GM21825 (cell line): ENCODE results near the gene HSF4.

Experiments used
- ATAC-seq: cut with Tn5 transposase; IDR thresholded peaks from one replicate; pipeline ENCODE4 v1.9.1; 2021; ENCODE audit warnings: mild to moderate bottlenecking, moderate library complexity; ENCODE audit not compliant: unreplicated experiment

The HSF4 gene

DNA sequence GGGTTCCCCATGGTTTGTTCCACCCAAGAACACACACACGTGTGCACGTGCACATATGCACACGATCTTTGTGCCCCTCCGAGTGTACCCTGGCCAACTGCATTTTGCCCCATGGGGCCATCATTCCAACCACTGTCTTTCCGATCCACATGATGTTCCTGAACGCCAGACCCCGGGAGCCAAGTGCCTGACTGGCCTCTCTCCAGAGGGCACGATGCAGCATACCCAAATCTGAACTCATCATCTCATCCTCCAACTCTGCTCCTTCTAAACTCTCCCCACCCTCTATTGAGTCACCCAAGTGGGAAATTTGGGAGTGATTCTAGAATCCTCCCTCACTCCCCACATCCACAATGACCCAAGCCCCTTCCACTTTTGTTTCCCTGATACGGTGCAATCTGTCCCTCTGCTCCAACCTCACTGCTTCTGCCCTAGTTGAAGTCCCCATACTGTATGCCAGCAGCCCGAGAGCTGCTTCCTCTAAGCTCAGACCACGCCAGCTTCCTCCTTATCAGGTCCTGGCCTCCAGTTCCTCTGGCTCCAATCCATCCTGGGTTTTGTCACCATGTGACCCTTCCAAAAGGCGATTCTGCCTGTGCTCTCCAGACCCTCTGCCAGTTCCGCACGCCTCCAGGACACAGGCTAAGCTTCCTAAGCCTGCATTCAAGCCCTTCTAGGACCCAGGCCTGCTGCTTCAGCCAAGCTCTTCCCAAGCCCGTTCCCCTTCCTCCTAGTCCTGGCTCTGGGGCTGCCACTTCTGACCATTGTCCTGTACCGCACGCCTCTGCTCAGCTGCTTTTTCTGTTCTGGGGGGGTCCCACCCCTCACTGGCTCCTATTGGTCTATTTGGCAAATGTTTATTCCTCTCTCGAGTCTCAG lies 52.3 kb downstream of the HSF4 start:
- ATAC-seq = no peak
